Lower leg skin (tissue), 4 donors: Measurements from ENCODE around the gene ARID1B. TPM values are rescaled to one million over a fixed set of nuclear protein-coding genes. Genes with fewer than 3 reads are reported as not detected.

Source experiments
- DNase-seq, 2 donors: peaks; one replicate each; pipeline ENCODE4 v3.0.0-alpha.2; 2019; ENCODE audit warnings: low spot score in 2 of 2
- H3K4me3 ChIP-seq: fragments of 200-600 bp; sonication (generic); 2 replicates; pipeline ENCODE4 v1.5.1; 2017; ENCODE audit warnings: mild to moderate bottlenecking, low read depth; ENCODE audit not compliant: poor library complexity, severe bottlenecking
- CTCF ChIP-seq, 3 donors: fragments of 450-650 bp; IDR thresholded peaks; one replicate each; pipeline ENCODE4 v1.5.1; 2016; ENCODE audit warnings: antibody characterized with exemption in 3 of 3, mild to moderate bottlenecking in 3 of 3, moderate library complexity in 2 of 3
- POLR2A ChIP-seq, 2 donors: fragments of 450-650 bp; IDR thresholded peaks; one replicate each; pipeline ENCODE4 v1.6.1; 2016 to 2017; ENCODE audit warnings: antibody characterized with exemption in 2 of 2, mild to moderate bottlenecking in 1 of 2, moderate library complexity in 1 of 2
- WGBS, 2 donors: methylation state at CpG; one replicate each; pipeline ENCODE4 v1.1.5; 2018; 5-methylcytosine and 5-hydroxymethylcytosine counted together
- intact Hi-C: fragments of 100-400 bp; cut with DNase I; formaldehyde crosslinking; loops from one replicate; pipeline ENCODE4 v1.15.0; 2023; ENCODE audit warnings: low total_unique reads
- total RNA-seq, 4 donors: library from RNA; depleted of rRNA; stranded (reverse); fragments of >200 nt; gene quantifications; one replicate each; pipeline ENCODE4 v1.1.0, GENCODE V29; 2016

ARID1B gene
- total RNA-seq, 4 donors from 2014 or later: 87.3 to 132 (median 102) TPM

- no peak overlapping the region for H3K4me3 ChIP-seq
Measured at GRCh38 chr6:156756630-156757610, 20.3 kb upstream of the ARID1B start.

GRCh38 chr6:156757849-156758248, 19.3 kb upstream of the ARID1B start:
- 67 to 73% methylated on average over 2 of the region's 2 CpGs for WGBS, 2 donors
- H3K4me3 ChIP-seq: no peak overlapping the region
- no peak for DNase-seq
- intact Hi-C loops: no loop called here
- no peak for TF ChIP-seq CTCF (IDR thresholded peaks at IDR 0.05)
- no peak for TF ChIP-seq POLR2A (IDR thresholded peaks at IDR 0.05)

More at GRCh38 chr6:156756630-156757610, 20.3 kb upstream of the ARID1B start:
- TF ChIP-seq POLR2A (IDR thresholded peaks at IDR 0.05) (no peak), CTCF (IDR thresholded peaks at IDR 0.05) (no peak)
- 88 to 93% methylated on average over 8 of the region's 8 CpGs for WGBS, 2 donors
- intact Hi-C loops: no loop called here
- DNase-seq: no peak

GRCh38 chr6:156760377-156760776, 16.8 kb upstream of the ARID1B start:
- intact Hi-C loops: no loop called here
- WGBS, 2 donors: 82 to 92% methylated on average over 4 of the region's 4 CpGs
- no peak overlapping the region for H3K4me3 ChIP-seq
- no peak for TF ChIP-seq POLR2A (IDR thresholded peaks at IDR 0.05)
- no peak for TF ChIP-seq CTCF (IDR thresholded peaks at IDR 0.05)
- no peak for DNase-seq

- DNase-seq: peak in 1 of 2 donors; percentile 33
- 57 to 66% methylated on average over 7 of the region's 7 CpGs for WGBS, 2 donors
- no peak overlapping the region for H3K4me3 ChIP-seq
- no peak for TF ChIP-seq CTCF (IDR thresholded peaks at IDR 0.05)
- TF ChIP-seq POLR2A (IDR thresholded peaks at IDR 0.05): no peak
- intact Hi-C loops: no loop called here
Measured at GRCh38 chr6:156762547-156762946, 14.6 kb upstream of the ARID1B start.

GRCh38 chr6:156765117-156765516, 12.1 kb upstream of the ARID1B start:
- peak in 1 of 2 donors; percentile 42 for DNase-seq
- intact Hi-C loops: no loop called here
- TF ChIP-seq POLR2A (IDR thresholded peaks at IDR 0.05) (no peak), CTCF (IDR thresholded peaks at IDR 0.05) (no peak)

More at GRCh38 chr6:156765117-156765516, 12.1 kb upstream of the ARID1B start:
- H3K4me3 ChIP-seq: no peak overlapping the region
- 93 to 98% methylated on average over 10 of the region's 10 CpGs for WGBS, 2 donors
